ENCODE results near the gene IGFBP1.

DNA sequence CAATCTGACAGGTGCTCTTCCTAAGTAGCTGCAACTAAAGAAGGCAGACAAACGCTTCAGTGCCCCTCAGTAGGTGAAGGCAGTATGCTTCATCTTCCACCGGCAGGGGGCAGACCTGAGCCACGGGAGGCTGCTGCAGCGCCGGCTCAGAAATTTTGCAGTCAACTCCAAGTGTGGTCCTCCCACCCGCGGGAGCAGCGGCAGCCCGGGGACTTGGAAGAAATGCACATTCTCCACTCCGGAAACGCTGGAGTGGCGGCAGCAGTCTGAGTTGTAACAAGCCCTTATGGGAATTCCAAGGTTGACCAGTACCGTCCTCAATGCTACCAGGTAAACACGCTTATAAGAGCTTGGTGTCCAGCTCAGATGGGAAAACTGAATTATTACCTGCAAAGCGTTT is 29.4 kb downstream of the IGFBP1 start:
- TF ChIP-seq, protein P1, sequence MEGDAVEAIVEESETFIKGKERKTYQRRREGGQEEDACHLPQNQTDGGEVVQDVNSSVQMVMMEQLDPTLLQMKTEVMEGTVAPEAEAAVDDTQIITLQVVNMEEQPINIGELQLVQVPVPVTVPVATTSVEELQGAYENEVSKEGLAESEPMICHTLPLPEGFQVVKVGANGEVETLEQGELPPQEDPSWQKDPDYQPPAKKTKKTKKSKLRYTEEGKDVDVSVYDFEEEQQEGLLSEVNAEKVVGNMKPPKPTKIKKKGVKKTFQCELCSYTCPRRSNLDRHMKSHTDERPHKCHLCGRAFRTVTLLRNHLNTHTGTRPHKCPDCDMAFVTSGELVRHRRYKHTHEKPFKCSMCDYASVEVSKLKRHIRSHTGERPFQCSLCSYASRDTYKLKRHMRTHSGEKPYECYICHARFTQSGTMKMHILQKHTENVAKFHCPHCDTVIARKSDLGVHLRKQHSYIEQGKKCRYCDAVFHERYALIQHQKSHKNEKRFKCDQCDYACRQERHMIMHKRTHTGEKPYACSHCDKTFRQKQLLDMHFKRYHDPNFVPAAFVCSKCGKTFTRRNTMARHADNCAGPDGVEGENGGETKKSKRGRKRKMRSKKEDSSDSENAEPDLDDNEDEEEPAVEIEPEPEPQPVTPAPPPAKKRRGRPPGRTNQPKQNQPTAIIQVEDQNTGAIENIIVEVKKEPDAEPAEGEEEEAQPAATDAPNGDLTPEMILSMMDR (IDR thresholded peaks at IDR 0.05) = peak; percentile 99
- no peak for TF ChIP-seq ZFX (IDR thresholded peaks at IDR 0.05; ENCODE audit: borderline replicate concordance)
